Mucosa of descending colon (tissue), 3 donors: ENCODE measurements around the gene TUFM. TPM values are rescaled to one million over a fixed set of nuclear protein-coding genes. Genes with fewer than 3 reads are reported as not detected.
"Not testable (repeated sequence)": the region's sequence is repeated elsewhere in the genome, so short reads cannot be mapped to it uniquely, and the experiment has no call there.

ENCODE experiments used
- ATAC-seq: fragments of 200-7000 bp; cut with Tn5 transposase; one replicate; pipeline ENCODE4 v1.9.1; 2020; ENCODE audit warnings: mild to moderate bottlenecking, moderate library complexity
- DNase-seq, 3 donors: peaks; one replicate each; pipeline ENCODE4 v3.0.0-alpha.2; 2020
- H3K36me3 ChIP-seq: fragments of 200-600 bp; one replicate; pipeline ENCODE4 v1.8.0; 2021; ENCODE audit warnings: low read depth, mild to moderate bottlenecking
- H3K4me1 ChIP-seq: fragments of 200-600 bp; one replicate; pipeline ENCODE4 v1.8.0; 2021; ENCODE audit warnings: low read depth, mild to moderate bottlenecking
- H3K4me3 ChIP-seq: fragments of 200-600 bp; one replicate; pipeline ENCODE4 v1.8.0; 2021; ENCODE audit warnings: mild to moderate bottlenecking
- H3K9me3 ChIP-seq: fragments of 200-600 bp; one replicate; pipeline ENCODE4 v1.8.0; 2021; ENCODE audit warnings: mild to moderate bottlenecking
- CTCF ChIP-seq: fragments of 200-600 bp; IDR thresholded peaks from one replicate; pipeline ENCODE4 v1.8.0; 2022; ENCODE audit warnings: antibody characterized with exemption, mild to moderate bottlenecking
- intact Hi-C, 2 donors: fragments of 100-400 bp; cut with DNase I in 1 of 2; cut with micrococcal nuclease in 1 of 2; formaldehyde crosslinking; loops; one replicate each; pipeline versions ENCODE4 v1.11.0 to v1.11.1; 2022; cut with DNase I, micrococcal nuclease
- total RNA-seq, 3 donors: library from RNA; stranded (reverse); fragmentation: NEBNext Ultra II Directional in 2 of 3; extraction: Animal tissue kit (Norgen Biotek cat#: 25700) in 2 of 3; gene quantifications; one replicate each; pipeline versions ENCODE4 v1.2.1 to v1.2.4, GENCODE V29; 2021 to 2023
- donor health status: DM: no; HTN: no; CAD: no; lungs with moderate emphysema.
- donor health status: DM: no; HTN: no; CAD: no.
- donor health status: DM: no; HTN: yes; CAD: no.

Gene TUFM
- total RNA-seq, 3 donors from 2014 or later, result 182 to 248 (median 220) TPM

DNA sequence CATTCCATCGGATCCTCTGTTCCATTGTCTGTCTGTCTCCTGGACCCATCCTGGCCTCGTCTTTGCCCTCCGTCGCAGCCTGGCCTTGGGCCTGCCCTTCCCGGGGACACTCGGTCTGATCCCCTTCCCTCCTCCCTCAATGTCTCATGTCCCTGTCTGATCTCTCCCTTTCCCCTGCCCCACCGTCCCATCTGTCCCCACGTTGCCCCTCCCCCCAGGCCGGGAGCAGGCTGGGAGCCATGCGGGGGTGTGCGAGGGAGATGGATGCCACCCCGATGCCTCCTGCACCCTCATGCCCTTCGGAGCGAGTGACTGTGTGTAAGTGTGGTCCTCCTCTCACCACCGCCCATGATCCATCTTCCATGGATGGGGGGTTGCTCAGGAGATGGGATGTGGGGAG is 26.8 kb upstream of the TUFM start:
- ATAC-seq, result no peak
- no peak for DNase-seq
- H3K9me3 ChIP-seq, result no peaks in the 10 kb centered on the region
- TF ChIP-seq CTCF, result no peak
- intact Hi-C loops, result no loop called here
- H3K4me1 ChIP-seq, result no peaks in the 10 kb centered on the region
- no peak overlapping the region for H3K4me3 ChIP-seq
- H3K36me3 ChIP-seq, result no peaks in the 10 kb centered on the region

DNA sequence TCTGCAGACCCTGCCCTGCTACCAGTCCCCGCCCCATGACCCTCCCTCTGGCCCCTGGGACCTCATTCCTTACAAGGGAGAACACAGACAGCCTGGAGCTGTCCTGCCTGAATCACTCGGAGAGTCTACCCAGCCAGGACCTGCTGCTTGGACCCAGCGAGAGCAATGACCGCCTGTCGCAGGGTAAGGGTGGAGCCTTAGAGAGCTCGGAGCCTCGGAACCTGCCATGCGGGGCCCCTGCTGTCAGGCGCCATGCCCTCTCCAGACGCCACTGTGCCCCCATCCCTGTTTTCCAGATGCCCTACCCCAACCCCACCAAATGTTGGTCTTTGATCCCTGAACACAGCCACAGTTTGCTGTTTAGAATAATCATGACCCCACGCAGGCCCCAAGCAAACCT is 23.1 kb upstream of the TUFM start:
- Histone ChIP-seq H3K36me3 (no peaks in the 10 kb centered on the region), H3K9me3 (no peaks in the 10 kb centered on the region), H3K4me3 (no peak overlapping the region), H3K4me1 (peaks cover 11% of the 10 kb centered on the region)
- no peak for DNase-seq
- intact Hi-C loops, result no loop called here
- no peak for TF ChIP-seq CTCF
- ATAC-seq, result no peak

GRCh38 chr16:28867646-28868045 is 21.5 kb upstream of the TUFM start:
- ATAC-seq, DNase-seq, H3K9me3 ChIP-seq, H3K36me3 ChIP-seq, H3K4me3 ChIP-seq, intact Hi-C loops: not testable (repeated sequence)
- peaks cover 11% of the 10 kb centered on the region for H3K4me1 ChIP-seq

DNA sequence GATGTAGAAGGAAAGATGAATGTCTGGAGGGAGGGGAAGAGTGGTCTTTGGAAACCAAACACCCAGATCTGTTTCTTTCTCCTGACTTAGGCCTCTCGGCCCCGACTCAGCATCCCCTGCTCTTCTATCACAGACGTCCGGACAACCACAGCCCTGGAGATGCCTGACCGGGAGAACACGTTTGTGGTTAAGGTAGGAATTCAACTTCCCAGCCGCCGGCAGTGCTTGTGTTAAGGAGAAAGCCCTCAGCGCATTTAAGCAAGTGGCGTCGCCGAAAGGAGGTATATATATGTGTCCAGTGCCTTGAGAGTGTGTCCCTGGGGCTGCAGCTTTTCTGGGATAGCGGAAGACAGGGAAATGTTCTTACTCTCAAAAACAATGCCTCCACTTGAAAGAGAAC is 21.1 kb upstream of the TUFM start:
- no peak for TF ChIP-seq CTCF
- ATAC-seq, result no peak
- no peaks in the 10 kb centered on the region for H3K36me3 ChIP-seq

GRCh38 chr16:28866454-28866804 is 20.3 kb upstream of the TUFM start:
- intact Hi-C loops, result no loop called here
- no peak overlapping the region for H3K4me3 ChIP-seq
- H3K36me3 ChIP-seq, result no peaks in the 10 kb centered on the region
- H3K4me1 ChIP-seq, result peaks cover 11% of the 10 kb centered on the region
- no peak for DNase-seq
- no peak for TF ChIP-seq CTCF
- no peak for ATAC-seq
- no peaks in the 10 kb centered on the region for H3K9me3 ChIP-seq

More for the DNA sequence above, 21.1 kb upstream of the TUFM start:
- no peaks in the 10 kb centered on the region for H3K9me3 ChIP-seq
- intact Hi-C loops, result no loop called here
- no peak for DNase-seq
- H3K4me1 ChIP-seq, result peaks cover 11% of the 10 kb centered on the region
- H3K4me3 ChIP-seq, result no peak overlapping the region

DNA sequence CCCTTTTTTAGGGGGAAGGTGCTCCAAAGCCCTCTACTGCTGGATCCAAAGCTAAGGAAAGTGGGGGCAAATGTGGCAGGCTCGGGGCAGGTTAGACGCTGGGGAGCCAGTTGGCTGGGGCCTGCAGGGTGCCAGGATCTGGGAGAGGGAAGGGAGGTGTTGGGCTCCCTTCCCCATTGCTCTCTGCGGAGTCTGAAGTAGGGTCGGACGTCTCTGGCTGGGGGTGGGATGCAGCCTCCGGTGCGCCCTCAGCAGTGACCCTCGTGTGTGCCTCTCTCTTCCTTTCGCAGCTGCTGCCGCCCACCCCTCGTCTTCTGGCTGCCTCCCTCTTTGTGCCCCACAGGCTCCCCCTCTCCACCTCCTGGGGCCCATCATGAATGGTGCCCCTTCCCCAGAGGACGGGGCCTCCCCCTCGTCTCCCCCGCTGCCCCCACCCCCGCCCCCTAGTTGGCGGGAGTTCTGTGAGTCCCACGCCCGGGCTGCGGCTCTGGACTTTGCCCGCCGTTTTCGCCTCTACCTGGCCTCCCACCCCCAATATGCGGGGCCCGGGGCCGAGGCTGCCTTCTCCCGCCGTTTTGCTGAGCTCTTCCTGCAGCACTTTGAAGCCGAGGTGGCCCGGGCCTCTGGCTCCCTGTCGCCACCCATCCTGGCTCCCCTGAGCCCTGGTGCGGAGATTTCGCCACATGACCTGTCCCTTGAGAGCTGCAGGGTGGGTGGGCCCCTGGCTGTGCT is 19.7 kb upstream of the TUFM start:
- no peak for ATAC-seq
- intact Hi-C loops, result no loop called here
- no peaks in the 10 kb centered on the region for H3K36me3 ChIP-seq
- H3K4me3 ChIP-seq, result no peak overlapping the region
- TF ChIP-seq CTCF, result no peak
- no peaks in the 10 kb centered on the region for H3K9me3 ChIP-seq
- DNase-seq, result peak in 1 of 3 donors; percentile 44
- H3K4me1 ChIP-seq, result peaks cover 11% of the 10 kb centered on the region
